ENCODE results near the gene FIGN.

- TF ChIP-seq CREB1 (IDR thresholded peaks at IDR 0.05) (no peak), JUN (IDR thresholded peaks at IDR 0.05; ENCODE audit: low read depth, low read length) (no peak), EZH2 (IDR thresholded peaks at IDR 0.05; ENCODE audit: low read depth, low read length, severe bottlenecking) (no peak), MAFK (IDR thresholded peaks at IDR 0.05; ENCODE audit: low read depth, low read length) (no peak), KDM1A (IDR thresholded peaks at IDR 0.05; ENCODE audit: borderline replicate concordance, low read length) (no peak), POLR2A (IDR thresholded peaks at IDR 0.05; ENCODE audit: control extremely low read depth in 1 of 2, low read depth in 2 of 2, low read length in 2 of 2) (no peak), RAD21 (IDR thresholded peaks at IDR 0.05 in 1 of 2, conservative IDR thresholded peaks at IDR 0.05 in 1 of 2; ENCODE audit: low read depth in 2 of 2, low read length in 2 of 2) (no peak), CTCF (IDR thresholded peaks at IDR 0.05; ENCODE audit: control extremely low read depth in 1 of 3, insufficient read depth in 1 of 3, low read depth in 1 of 3, low read length in 3 of 3) (no peak), YY1 (IDR thresholded peaks at IDR 0.05; ENCODE audit: low read depth, low read length) (no peak), ZNF274 (IDR thresholded peaks at IDR 0.05; ENCODE audit: borderline replicate concordance, extremely low read depth, low read length) (no peak), ATF2 (IDR thresholded peaks at IDR 0.05; ENCODE audit: low read length) (no peak)
Observed at GRCh38 chr2:163593982-163594381, 141.8 kb downstream of the FIGN start.

Measured in H1 (cell line).